GM06990 (cell line): Measurements from ENCODE around the gene GPR153.

Experiments used
- DNase-seq: peaks from one replicate; pipeline ENCODE4 v3.0.0-alpha.2; 2011; ENCODE audit not compliant: insufficient read length; ENCODE audit errors: extremely low read depth
- H3K27me3 ChIP-seq: replicated peaks from 2 replicates; pipeline ENCODE4 v1.6.0; 2011; ENCODE audit warnings: low read length; ENCODE audit not compliant: control insufficient read depth, insufficient read depth
- H3K36me3 ChIP-seq: 2 replicates; pipeline ENCODE4 v1.5.1; 2011; ENCODE audit warnings: low read length; ENCODE audit not compliant: control insufficient read depth, insufficient read depth
- H3K4me3 ChIP-seq: replicated peaks from 2 replicates; pipeline ENCODE4 v1.5.1; 2011; ENCODE audit warnings: low read depth, mild to moderate bottlenecking, control low read depth, low read length
- TF ChIP-seq, protein P1 (sequence below): IDR thresholded peaks from 2 replicates; pipeline ENCODE4 v1.5.1; 2011; ENCODE audit warnings: low read length, control low read depth, mild to moderate bottlenecking, inconsistent platforms; ENCODE audit not compliant: insufficient read depth, poor library complexity, severe bottlenecking

GPR153 gene

DNA sequence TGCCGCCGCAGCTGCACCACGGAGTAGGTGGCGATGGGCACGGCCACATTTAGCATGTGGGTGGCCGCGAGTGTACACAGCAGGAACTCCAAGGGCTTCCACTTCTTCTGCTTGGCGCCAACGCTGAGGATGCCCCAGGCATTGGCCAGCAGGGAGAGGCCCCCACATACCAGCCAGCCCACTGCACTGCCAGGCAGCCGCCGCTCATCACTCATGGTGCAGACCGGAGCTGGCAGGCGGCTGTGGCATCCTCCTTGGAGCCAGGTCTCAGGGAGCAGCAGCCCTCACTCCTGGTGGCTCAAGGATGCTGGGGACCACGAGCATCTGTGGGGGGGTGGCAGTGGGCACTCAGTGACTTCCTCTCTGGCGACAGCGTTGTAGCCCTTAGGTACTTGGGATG, 6.2 kb downstream of the GPR153 start:
- TF ChIP-seq, protein P1, sequence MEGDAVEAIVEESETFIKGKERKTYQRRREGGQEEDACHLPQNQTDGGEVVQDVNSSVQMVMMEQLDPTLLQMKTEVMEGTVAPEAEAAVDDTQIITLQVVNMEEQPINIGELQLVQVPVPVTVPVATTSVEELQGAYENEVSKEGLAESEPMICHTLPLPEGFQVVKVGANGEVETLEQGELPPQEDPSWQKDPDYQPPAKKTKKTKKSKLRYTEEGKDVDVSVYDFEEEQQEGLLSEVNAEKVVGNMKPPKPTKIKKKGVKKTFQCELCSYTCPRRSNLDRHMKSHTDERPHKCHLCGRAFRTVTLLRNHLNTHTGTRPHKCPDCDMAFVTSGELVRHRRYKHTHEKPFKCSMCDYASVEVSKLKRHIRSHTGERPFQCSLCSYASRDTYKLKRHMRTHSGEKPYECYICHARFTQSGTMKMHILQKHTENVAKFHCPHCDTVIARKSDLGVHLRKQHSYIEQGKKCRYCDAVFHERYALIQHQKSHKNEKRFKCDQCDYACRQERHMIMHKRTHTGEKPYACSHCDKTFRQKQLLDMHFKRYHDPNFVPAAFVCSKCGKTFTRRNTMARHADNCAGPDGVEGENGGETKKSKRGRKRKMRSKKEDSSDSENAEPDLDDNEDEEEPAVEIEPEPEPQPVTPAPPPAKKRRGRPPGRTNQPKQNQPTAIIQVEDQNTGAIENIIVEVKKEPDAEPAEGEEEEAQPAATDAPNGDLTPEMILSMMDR = no peak
- H3K36me3 ChIP-seq = no peaks in the 10 kb centered on the region
- H3K4me3 ChIP-seq = no peak overlapping the region
- no peaks in the 10 kb centered on the region; the same call in 1 of the 2 replicates for H3K27me3 ChIP-seq
- no peak for DNase-seq

DNA sequence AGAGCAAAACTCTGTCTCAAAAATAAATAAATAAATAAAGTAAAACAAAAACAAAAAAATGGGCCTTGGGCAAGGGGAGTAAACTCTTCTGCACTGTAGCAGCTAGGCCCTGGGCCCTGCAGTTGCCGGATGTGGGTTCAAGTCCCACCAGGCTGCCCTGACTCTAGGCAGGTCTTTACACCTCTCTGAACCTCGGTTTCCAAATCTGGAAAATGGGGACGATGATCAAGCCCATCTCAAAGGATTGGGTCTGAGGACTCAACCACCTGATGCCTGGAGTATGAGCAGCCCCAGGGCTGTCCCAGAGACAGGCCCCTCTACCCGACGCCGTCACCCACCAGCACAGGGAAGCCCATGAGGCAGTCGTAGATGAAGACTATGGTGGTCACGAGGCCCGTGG, 7.5 kb downstream of the GPR153 start:
- TF ChIP-seq, protein P1 = no peak
- Histone ChIP-seq H3K4me3 (no peak overlapping the region), H3K36me3 (no peaks in the 10 kb centered on the region), H3K27me3 (no peaks in the 10 kb centered on the region; the same call in 1 of the 2 replicates)
- no peak for DNase-seq

DNA sequence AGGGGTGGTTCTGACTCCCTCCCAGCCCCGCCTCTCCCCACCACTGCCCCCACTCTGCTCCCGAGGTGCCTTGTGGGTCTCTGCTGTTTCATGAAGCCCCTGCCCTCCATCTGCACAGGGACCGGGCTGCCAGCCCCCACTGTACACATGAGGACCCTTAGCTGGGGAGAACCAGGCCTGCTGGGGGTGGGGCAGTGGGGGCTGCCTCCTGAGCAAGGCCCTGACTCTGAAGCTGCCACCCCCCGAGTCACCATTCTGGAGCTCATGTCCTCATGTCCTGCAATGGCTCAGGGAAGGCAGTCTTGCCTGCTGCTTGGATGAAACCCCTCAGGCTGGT, 8.6 kb downstream of the GPR153 start:
- no peaks in the 10 kb centered on the region for H3K36me3 ChIP-seq
- H3K27me3 ChIP-seq = no peaks in the 10 kb centered on the region; the same call in 1 of the 2 replicates
- no peak overlapping the region for H3K4me3 ChIP-seq
- TF ChIP-seq, protein P1 = no peak
- no peak for DNase-seq

- no peak for DNase-seq
- TF ChIP-seq, protein P1 = no peak
- no peaks in the 10 kb centered on the region; the same call in 1 of the 2 replicates for H3K27me3 ChIP-seq
Observed at GRCh38 chr1:6251681-6252373, 9.1 kb downstream of the GPR153 start.

DNA sequence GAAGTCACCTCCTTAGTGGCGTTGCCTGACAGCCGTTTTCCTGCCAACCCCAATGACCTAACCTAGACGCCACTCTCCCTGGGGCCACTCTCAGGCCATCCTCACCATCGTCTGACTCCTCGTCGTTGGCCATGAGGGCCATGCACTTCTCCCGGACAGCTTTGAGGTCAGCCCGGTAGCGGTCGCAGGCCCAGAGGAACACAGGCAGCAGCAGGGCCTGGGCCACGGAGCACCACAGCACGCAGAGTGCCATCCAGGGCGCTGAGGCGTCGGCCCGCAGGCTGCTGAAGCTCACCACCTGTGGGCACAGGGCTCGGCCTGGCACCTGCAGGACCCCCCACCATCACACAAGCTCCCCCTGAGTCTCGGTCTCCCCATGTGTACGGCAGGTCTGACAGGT, 9.7 kb downstream of the GPR153 start:
- DNase-seq = no peak
- TF ChIP-seq, protein P1 = no peak
- H3K27me3 ChIP-seq = no peaks in the 10 kb centered on the region; the same call in 1 of the 2 replicates
- H3K4me3 ChIP-seq = no peak overlapping the region
- H3K36me3 ChIP-seq = no peaks in the 10 kb centered on the region

More at GRCh38 chr1:6251681-6252373, 9.1 kb downstream of the GPR153 start:
- Histone ChIP-seq H3K4me3 (no peak overlapping the region), H3K36me3 (no peaks in the 10 kb centered on the region)
